Spleen (tissue), 11 donors: ENCODE results near the gene WNK1. TPM values are rescaled to one million over a fixed set of nuclear protein-coding genes. Genes with fewer than 3 reads are reported as not detected.

Experiments
- DNase-seq: peaks from one replicate; pipeline ENCODE4 v3.0.0-alpha.2; 2020
- H3K27ac ChIP-seq, 8 donors: fragments of 200-600 bp; sonication (generic) in 7 of 8; 1 replicate in 4 of 8; 2 replicates in 4 of 8; pipeline versions ENCODE4 v1.5.0 to v1.8.0; 2016 to 2021; ENCODE audit warnings: inconsistent platforms in 4 of 8, mild to moderate bottlenecking in 4 of 8, moderate library complexity in 1 of 8
- H3K27me3 ChIP-seq, 7 donors: fragments of 200-600 bp; sonication (generic) in 6 of 7; replicated peaks in 1 of 7; 1 replicate in 4 of 7; 2 replicates in 3 of 7; pipeline versions ENCODE4 v1.5.0 to v1.8.0; 2016 to 2021; ENCODE audit warnings: inconsistent platforms in 3 of 7, mild to moderate bottlenecking in 1 of 7
- H3K36me3 ChIP-seq, 6 donors: fragments of 200-600 bp; sonication (generic) in 5 of 6; 1 replicate in 4 of 6; 2 replicates in 2 of 6; pipeline versions ENCODE4 v1.5.0 to v1.8.0; 2016 to 2021; ENCODE audit warnings: inconsistent platforms in 2 of 6
- H3K4me1 ChIP-seq, 6 donors: fragments of 200-600 bp; sonication (generic) in 5 of 6; 1 replicate in 3 of 6; 2 replicates in 3 of 6; pipeline versions ENCODE4 v1.5.0 to v1.8.0; 2016 to 2021; ENCODE audit warnings: inconsistent platforms in 3 of 6
- H3K4me3 ChIP-seq, 8 donors: fragments of 200-600 bp; sonication (generic) in 7 of 8; 1 replicate in 4 of 8; 2 replicates in 4 of 8; pipeline versions ENCODE4 v1.5.0 to v1.8.0; 2016 to 2021; ENCODE audit warnings: inconsistent platforms in 4 of 8, mild to moderate bottlenecking in 4 of 8, moderate library complexity in 2 of 8
- H3K9me3 ChIP-seq, 8 donors: fragments of 200-600 bp; sonication (generic) in 7 of 8; 1 replicate in 4 of 8; 2 replicates in 4 of 8; pipeline versions ENCODE4 v1.5.0 to v1.8.0; 2016 to 2021; ENCODE audit warnings: inconsistent platforms in 4 of 8
- CTCF ChIP-seq, 11 experiments: fragments of 200-600 bp in 7 of 11; fragments of 450-650 bp in 4 of 11; sonication (generic) in 4 of 11; IDR thresholded peaks in 8 of 11; conservative IDR thresholded peaks in 3 of 11; 1 replicate in 7 of 11; 2 replicates in 4 of 11; pipeline versions ENCODE4 v1.4.0 to v1.8.0; 2016 to 2021; ENCODE audit warnings: antibody characterized with exemption in 11 of 11, inconsistent platforms in 4 of 11, mild to moderate bottlenecking in 1 of 11
- POLR2A ChIP-seq, 3 donors: fragments of 450-650 bp; IDR thresholded peaks; one replicate each; pipeline ENCODE4 v1.5.1; 2017; ENCODE audit warnings: antibody characterized with exemption in 3 of 3, mild to moderate bottlenecking in 1 of 3
- POLR2AphosphoS5 ChIP-seq, 3 donors: sonication (generic); formaldehyde crosslinking; IDR thresholded peaks; one replicate each; pipeline ENCODE4 v1.5.1; 2017; ENCODE audit warnings: antibody characterized with exemption in 3 of 3
- WGBS, 5 donors: extraction: QIAGEN DNeasy Blood & Tissue Kit in 3 of 5; methylation state at CpG; one replicate each; pipeline versions ENCODE4 v1.1.5 to v1.1.7; 2013 to 2018; 5-methylcytosine and 5-hydroxymethylcytosine counted together
- intact Hi-C: fragments of 100-400 bp; cut with DNase I; formaldehyde crosslinking; loops from one replicate; pipeline ENCODE4 v1.15.0; 2023; ENCODE audit warnings: low total_unique reads
- polyA plus RNA-seq, 3 donors: library from polyadenylated mRNA; stranded (reverse); fragments of 200-250 nt; gene quantifications; one replicate each; pipeline ENCODE4 v1.2.1, GENCODE V29; 2013
- total RNA-seq, 7 donors: library from RNA; depleted of rRNA in 3 of 7; stranded (reverse); fragments of >200 nt in 3 of 7; fragmentation: NEBNext Ultra II Directional in 4 of 7; extraction: Animal tissue kit (Norgen Biotek cat#: 25700) in 4 of 7; gene quantifications; one replicate each; pipeline versions ENCODE4 v1.1.0 to v1.2.1, GENCODE V29; 2016 to 2021
- donor health status: healthy with polysubstance abuse.
- donor health status: DM: no; HTN: no; CAD: no; lungs with moderate emphysema.
- donor health status: DM: no; HTN: no; CAD: no.
- donor health status: Bipolar disorder and iron deficiency.
- donor health status: healthy.
- donor health status: DM: no; HTN: no; CAD: no.
- donor health status: DM: yes; HTN: yes; CAD: no.

The WNK1 gene
- total and polyA plus RNA-seq, 10 donors: 8.8 to 261 (median 202) TPM

DNA sequence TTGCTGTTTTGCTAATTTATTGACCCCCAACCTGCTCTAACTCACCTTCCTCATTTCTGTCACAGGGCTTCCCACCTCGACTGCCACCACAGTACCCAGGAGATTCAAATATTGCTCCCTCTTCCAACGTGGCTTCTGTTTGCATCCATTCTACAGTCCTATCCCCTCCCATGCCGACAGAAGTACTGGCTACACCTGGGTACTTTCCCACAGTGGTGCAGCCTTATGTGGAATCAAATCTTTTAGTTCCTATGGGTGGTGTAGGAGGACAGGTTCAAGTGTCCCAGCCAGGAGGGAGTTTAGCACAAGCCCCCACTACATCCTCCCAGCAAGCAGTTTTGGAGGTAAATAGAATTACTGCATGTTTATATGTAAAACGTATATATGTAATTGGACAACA is 128.3 kb downstream of the WNK1 start:
- TF ChIP-seq POLR2A (IDR thresholded peaks at IDR 0.05) (no peak), CTCF (IDR thresholded peaks at IDR 0.05 in 8 of 11, conservative IDR thresholded peaks at IDR 0.05 in 3 of 11) (no peak), POLR2AphosphoS5 (IDR thresholded peaks at IDR 0.05) (no peak)
- H3K4me3 ChIP-seq: no peak overlapping the region
- H3K9me3 ChIP-seq: no peaks in the 10 kb centered on the region
- no peaks in the 10 kb centered on the region for H3K4me1 ChIP-seq
- WGBS, 5 donors: 84 to 91% (median 87%) methylated on average over 4 of the region's 4 CpGs
- H3K36me3 ChIP-seq: peaks cover 15 to 100% (median 82%) of the 10 kb centered on the region in 6 donors
- H3K27ac ChIP-seq: no peak overlapping the region
- no peaks in the 10 kb centered on the region for H3K27me3 ChIP-seq
- DNase-seq: no peak
- intact Hi-C loops: no loop called here

GRCh38 chr12:884746-885414 is 132.5 kb downstream of the WNK1 start:
- H3K4me1 ChIP-seq: no peaks in the 10 kb centered on the region
- no peak for DNase-seq
- no peak overlapping the region for H3K4me3 ChIP-seq
- 91 to 95% (median 94%) methylated on average over 5 of the region's 5 CpGs for WGBS, 5 donors
- no peaks in the 10 kb centered on the region for H3K27me3 ChIP-seq
- intact Hi-C loops: no loop called here
- H3K36me3 ChIP-seq: peaks cover 16 to 100% (median 99%) of the 10 kb centered on the region in 6 donors
- H3K9me3 ChIP-seq: no peaks in the 10 kb centered on the region
- H3K27ac ChIP-seq: no peak overlapping the region
- TF ChIP-seq CTCF (IDR thresholded peaks at IDR 0.05 in 8 of 11, conservative IDR thresholded peaks at IDR 0.05 in 3 of 11): no peak

GRCh38 chr12:885701-886100 is 133.3 kb downstream of the WNK1 start:
- WGBS, 5 donors: 94 to 98% (median 96%) methylated on average over 2 of the region's 2 CpGs
- no peaks in the 10 kb centered on the region for H3K27me3 ChIP-seq
- no peak overlapping the region for H3K4me3 ChIP-seq
- peaks cover 21 to 100% (median 99%) of the 10 kb centered on the region in 6 donors for H3K36me3 ChIP-seq
- no peak overlapping the region for H3K27ac ChIP-seq
- no peak for TF ChIP-seq POLR2AphosphoS5 (IDR thresholded peaks at IDR 0.05)
- H3K4me1 ChIP-seq: no peaks in the 10 kb centered on the region
- no peaks in the 10 kb centered on the region for H3K9me3 ChIP-seq
- DNase-seq: no peak
- intact Hi-C loops: no loop called here

- Histone ChIP-seq H3K27me3 (no peaks in the 10 kb centered on the region), H3K27ac (no peak overlapping the region), H3K36me3 (peaks cover 21 to 100% (median 99%) of the 10 kb centered on the region in 6 donors), H3K9me3 (no peaks in the 10 kb centered on the region), H3K4me1 (no peaks in the 10 kb centered on the region), H3K4me3 (no peak overlapping the region)
- WGBS, 5 donors: 93 to 99% (median 96%) methylated on average over 2 of the region's 2 CpGs
- no peak for DNase-seq
- intact Hi-C loops: no loop called here
- no peak for TF ChIP-seq CTCF (IDR thresholded peaks at IDR 0.05 in 8 of 11, conservative IDR thresholded peaks at IDR 0.05 in 3 of 11)
- TF ChIP-seq POLR2A (IDR thresholded peaks at IDR 0.05): no peak
- TF ChIP-seq POLR2AphosphoS5 (IDR thresholded peaks at IDR 0.05): no peak
These were observed 133.8 kb downstream of the WNK1 start for GRCh38 chr12:886206-886605.

- TF ChIP-seq POLR2A (IDR thresholded peaks at IDR 0.05) (no peak), POLR2AphosphoS5 (IDR thresholded peaks at IDR 0.05) (no peak), CTCF (IDR thresholded peaks at IDR 0.05 in 8 of 11, conservative IDR thresholded peaks at IDR 0.05 in 3 of 11) (no peak)
These were observed 141.8 kb downstream of the WNK1 start for GRCh38 chr12:894226-894625.

More at GRCh38 chr12:894226-894625, 141.8 kb downstream of the WNK1 start:
- no peaks in the 10 kb centered on the region for H3K9me3 ChIP-seq
- H3K4me3 ChIP-seq: no peak overlapping the region
- peaks cover 12 to 100% (median 86%) of the 10 kb centered on the region in 6 donors for H3K36me3 ChIP-seq
- H3K4me1 ChIP-seq: no peaks in the 10 kb centered on the region
- no peaks in the 10 kb centered on the region for H3K27me3 ChIP-seq
- intact Hi-C loops: no loop called here
- DNase-seq: no peak
- H3K27ac ChIP-seq: no peak overlapping the region
